ENCODE data around the gene UBE3D.

Gene UBE3D

DNA sequence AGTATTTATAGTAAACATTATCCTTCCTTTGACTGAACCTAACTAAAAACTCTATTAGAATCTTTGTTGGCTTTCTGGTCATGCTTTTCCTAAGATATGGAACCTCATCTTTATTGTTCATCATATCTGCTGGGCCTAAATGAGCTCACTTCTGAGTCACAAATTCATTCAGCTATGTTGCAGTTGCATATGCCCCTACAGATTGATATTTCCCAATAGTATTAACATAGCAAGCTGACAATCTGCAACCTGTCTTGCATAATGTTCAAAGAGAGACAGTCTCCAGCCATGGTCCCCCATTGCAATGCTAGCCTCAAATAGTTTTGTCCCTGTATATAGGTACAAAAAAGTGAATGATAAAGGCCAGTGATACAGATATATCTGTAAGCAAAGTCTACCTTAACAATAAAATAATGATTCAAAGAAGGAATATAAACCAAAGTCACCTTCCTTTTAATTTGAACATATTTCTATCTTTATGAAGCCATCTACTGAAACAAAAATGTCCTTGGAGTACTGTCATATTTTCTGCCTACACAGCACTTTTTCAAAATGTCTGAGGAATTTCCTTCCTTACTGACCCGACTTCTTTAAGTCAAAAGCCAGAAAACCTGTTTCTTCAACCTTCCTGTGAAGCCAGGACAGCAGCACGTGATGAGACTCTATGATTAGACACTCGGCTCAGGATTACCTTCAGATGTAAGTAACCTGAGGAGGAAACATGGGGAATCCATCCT, 140.7 kb downstream of the UBE3D start:
- DNase-seq (ENCODE audit: low read depth) = no peak
- no peak overlapping the region for H3K4me3 ChIP-seq (ENCODE audit: low read depth, low read length)
- TF ChIP-seq, protein P1, sequence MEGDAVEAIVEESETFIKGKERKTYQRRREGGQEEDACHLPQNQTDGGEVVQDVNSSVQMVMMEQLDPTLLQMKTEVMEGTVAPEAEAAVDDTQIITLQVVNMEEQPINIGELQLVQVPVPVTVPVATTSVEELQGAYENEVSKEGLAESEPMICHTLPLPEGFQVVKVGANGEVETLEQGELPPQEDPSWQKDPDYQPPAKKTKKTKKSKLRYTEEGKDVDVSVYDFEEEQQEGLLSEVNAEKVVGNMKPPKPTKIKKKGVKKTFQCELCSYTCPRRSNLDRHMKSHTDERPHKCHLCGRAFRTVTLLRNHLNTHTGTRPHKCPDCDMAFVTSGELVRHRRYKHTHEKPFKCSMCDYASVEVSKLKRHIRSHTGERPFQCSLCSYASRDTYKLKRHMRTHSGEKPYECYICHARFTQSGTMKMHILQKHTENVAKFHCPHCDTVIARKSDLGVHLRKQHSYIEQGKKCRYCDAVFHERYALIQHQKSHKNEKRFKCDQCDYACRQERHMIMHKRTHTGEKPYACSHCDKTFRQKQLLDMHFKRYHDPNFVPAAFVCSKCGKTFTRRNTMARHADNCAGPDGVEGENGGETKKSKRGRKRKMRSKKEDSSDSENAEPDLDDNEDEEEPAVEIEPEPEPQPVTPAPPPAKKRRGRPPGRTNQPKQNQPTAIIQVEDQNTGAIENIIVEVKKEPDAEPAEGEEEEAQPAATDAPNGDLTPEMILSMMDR (IDR thresholded peaks at IDR 0.05; ENCODE audit: insufficient read depth, low read depth, low read length, missing control alignments) = no peak

DNA sequence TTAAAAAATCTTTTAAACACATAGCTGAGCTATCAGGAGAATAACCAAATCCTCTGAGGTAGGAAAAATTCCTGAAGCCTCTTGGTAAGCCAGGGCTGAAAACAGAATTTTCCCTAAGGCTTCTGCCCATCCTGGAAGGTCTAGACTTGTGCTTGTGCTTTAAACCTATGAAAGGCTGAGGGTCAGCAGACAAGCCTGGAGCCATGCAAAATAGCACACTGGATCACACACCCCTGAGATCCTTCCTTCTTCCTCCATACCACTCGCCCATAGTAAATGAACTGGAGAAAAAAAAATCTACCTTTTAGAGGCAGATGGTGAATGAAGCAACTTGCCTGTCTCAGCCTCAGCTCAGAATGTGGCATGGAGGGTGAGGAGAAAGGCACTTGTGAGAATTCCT, 144.4 kb downstream of the UBE3D start:
- TF ChIP-seq, protein P1 (IDR thresholded peaks at IDR 0.05; ENCODE audit: insufficient read depth, low read depth, low read length, missing control alignments) = no peak
- no peak for DNase-seq (ENCODE audit: low read depth)
- H3K4me3 ChIP-seq (ENCODE audit: low read depth, low read length) = no peak overlapping the region

DNA sequence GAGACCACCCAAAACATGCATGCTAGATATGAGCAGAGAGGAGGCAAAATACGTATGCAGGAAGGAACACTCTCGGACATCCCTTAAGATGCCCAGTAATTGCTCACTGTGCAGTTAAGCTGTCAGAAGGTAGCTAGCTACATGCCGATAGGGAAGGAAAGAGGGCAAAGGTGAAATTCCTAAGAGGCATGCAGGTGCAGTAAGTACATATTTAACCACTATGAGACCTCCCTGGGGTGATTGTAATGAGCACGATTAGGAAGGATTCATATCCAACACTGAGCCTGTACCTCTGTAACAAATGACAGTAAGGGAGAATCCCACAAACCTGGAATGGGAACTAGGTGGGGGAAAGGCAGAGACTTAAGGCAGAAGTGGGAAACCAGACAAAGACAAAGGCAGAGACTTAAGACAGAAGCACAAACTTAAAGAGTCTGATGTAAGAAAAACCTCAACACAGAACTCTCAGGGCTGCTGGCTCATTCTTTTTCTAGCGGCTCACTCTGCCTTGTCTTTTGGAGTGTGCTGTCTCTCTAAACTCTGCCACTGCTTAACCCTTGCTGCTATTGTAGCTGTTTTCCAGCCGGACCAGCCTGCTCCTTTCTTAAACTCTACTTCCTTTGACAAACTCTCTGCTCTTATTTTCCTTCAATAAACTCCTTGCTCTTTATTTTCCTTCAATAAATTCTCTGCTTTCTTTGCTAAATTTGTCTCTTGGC, 148.1 kb downstream of the UBE3D start:
- H3K4me3 ChIP-seq (ENCODE audit: low read depth, low read length) = no peak overlapping the region
- no peak for DNase-seq (ENCODE audit: low read depth)
- TF ChIP-seq, protein P1 (IDR thresholded peaks at IDR 0.05; ENCODE audit: insufficient read depth, low read depth, low read length, missing control alignments) = no peak

DNA sequence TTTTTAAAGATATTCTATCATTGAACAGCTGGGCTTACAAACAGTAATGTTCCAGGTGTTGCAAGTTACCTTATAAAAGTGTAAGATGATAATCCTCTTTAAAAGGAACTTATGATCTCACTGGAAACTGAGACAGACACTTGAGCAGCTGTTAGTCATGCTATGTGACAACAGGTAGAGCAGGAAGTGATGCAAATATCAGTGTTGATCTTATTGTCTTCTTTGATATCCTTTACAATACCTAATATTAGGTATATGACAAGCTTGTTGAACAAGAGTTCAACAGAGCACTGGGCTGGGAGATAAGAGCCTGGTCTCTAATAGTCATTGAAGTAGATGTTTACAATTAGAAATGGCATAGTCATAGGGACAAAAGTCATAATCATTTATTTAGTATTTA, 150.0 kb downstream of the UBE3D start:
- TF ChIP-seq, protein P1 (IDR thresholded peaks at IDR 0.05; ENCODE audit: insufficient read depth, low read depth, low read length, missing control alignments) = no peak
- H3K4me3 ChIP-seq (ENCODE audit: low read depth, low read length) = no peak overlapping the region

DNA sequence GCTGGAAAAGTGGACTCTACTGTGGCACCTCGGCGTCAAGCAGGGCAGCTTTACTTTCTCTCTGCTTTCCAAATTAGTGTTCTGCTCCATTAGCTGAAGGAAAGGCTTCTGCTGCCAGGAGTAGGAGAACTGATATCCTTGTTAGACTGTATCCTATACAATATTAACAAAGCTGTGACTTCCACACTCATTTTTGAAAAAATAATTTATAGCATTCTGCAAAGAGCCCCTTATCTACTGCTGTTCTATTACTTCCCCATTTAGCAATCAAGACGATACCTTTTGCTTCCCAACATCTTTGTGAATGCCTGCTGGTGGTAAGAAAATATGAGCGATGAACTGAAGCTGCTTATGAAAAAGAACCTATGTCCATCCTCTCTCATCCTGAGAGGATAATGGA, 151.1 kb downstream of the UBE3D start:
- DNase-seq (ENCODE audit: low read depth) = no peak
- no peak overlapping the region for H3K4me3 ChIP-seq (ENCODE audit: low read depth, low read length)
- TF ChIP-seq, protein P1 (IDR thresholded peaks at IDR 0.05; ENCODE audit: insufficient read depth, low read depth, low read length, missing control alignments) = no peak

More for the DNA sequence above, 150.0 kb downstream of the UBE3D start:
- no peak for DNase-seq (ENCODE audit: low read depth)

DNA sequence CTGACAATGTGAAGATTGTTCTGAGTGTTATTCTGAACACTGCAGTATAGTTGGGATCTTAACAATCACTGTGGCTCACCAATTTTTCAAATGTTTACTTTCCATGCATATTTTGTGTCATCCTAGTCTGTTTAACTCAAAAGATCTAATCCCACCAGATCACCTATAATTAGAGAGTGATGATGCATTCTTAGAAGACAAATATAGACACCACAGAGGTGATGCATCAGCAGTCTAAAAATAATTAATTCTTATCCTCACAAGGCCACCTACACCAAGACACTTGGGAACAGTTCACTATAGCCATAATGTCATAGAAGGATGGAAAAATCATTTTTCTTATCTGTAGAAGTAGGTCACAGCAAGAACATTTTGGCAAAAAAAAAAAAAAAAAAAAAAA, 154.8 kb downstream of the UBE3D start:
- no peak overlapping the region for H3K4me3 ChIP-seq (ENCODE audit: low read depth, low read length)
- TF ChIP-seq, protein P1 (IDR thresholded peaks at IDR 0.05; ENCODE audit: insufficient read depth, low read depth, low read length, missing control alignments) = no peak
- DNase-seq (ENCODE audit: low read depth) = no peak
